AG08396 (cell line): ENCODE results near the gene SORCS1.
"Not testable (repeated sequence)": the region's sequence is repeated elsewhere in the genome, so short reads cannot be mapped to it uniquely, and the experiment has no call there.

Experiments used
- DNase-seq: peaks from one replicate; pipeline ENCODE4 v3.0.0; 2012; ENCODE audit warnings: low spot score, mixed read lengths

SORCS1 gene

DNA sequence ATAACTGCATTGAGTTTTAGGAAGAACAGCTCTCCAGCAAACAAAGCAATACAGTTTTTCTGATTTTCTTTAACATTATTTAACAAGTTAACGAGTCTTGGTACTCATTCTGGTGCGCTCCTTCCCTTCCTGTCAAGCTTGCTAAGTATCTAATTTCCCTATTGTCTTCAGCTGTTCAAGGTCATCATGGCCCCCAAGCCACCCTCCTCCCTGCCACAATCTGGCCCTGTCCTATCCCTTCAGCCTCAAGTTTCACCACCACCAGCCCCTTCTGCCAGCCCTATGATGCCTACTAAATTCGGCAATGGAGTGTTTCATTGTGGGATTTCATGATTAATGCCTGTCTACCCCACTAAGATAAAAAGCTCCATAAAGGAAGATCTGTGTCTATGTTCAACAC lies 121.0 kb downstream of the SORCS1 start:
- DNase-seq = no peak

- DNase-seq = no peak
These were observed 127.0 kb downstream of the SORCS1 start for GRCh38 chr10:107037192-107038122.

- DNase-seq = no peak
These were observed 130.6 kb downstream of the SORCS1 start for GRCh38 chr10:107033799-107034422.

GRCh38 chr10:107032700-107033401 lies 131.7 kb downstream of the SORCS1 start:
- no peak for DNase-seq

- DNase-seq = no peak
These were observed 132.4 kb downstream of the SORCS1 start for GRCh38 chr10:107031931-107032699.

DNA sequence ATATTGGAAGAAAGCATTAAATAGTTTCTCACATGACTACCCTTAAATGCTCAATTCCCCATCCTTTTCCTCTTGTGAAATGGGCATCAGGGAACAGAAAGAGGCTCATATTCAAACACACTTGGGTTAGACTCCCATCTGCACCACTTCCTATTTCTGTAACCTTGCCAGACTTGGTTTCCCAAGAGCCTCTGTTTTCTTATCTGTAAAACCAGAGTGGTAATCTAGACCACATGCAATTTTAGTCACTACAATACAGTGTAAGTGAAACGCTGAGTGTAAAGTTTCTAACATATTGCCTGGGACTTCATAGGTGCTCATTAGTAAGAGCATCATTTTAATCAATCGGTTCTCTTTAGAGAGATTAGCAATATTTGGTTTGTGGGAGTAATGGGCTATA lies 136.3 kb downstream of the SORCS1 start:
- DNase-seq = no peak

GRCh38 chr10:107025676-107026075 lies 138.8 kb downstream of the SORCS1 start:
- no peak for DNase-seq

DNA sequence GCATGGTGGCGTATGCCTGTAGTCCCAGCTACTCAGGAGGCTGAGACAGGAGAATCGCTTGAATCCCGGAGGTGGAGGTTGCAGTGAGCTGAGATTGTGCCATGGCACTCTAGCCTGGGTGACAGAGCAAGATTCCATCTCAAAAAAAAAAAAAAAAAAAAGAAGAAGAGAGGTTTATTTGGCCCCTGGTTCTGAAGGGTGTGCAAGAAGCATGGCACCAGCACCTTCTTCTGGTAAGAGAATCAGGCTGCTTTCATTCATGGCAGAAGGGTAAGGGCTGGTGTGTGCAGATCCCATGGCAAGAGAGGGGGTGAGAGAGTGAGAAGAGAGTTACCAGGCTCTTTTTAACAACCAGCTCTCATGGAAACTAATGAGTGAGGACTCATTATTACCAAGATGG lies 140.5 kb downstream of the SORCS1 start:
- DNase-seq = not testable (repeated sequence)

DNA sequence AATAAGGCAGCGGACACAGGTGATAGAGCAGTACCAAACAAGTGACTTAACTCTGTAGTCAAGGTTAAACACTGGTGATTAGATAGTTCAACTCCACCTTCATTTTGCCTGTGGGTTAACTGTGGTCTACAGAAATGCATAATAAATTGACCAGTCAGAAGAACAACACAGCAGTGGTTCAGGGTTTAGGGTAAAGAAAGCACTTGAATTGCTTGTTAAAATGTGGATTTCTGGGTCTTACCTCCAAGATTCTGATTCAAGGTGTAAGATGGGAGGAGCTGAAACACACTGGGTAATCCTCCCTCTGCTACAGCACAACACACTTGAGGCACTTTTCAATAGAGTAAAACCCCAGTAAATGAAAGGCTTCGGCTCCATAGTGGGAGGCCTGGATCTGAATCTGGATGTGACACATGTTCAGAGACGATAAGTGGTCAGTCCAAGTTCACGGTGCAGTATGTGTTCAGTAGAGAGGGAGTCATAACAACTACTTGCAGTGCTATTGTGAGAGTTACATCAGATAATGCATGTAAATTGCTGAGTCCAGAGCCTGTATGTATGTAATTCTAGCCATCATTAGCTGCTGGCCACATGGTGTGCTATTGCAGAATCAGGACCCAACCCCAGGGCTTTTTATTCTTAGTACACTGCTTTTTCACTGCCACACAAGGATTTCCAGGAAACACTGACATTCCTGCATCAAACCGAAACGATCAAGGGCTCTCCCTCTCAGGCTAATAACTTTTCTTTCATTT lies 141.7 kb downstream of the SORCS1 start:
- no peak for DNase-seq

DNA sequence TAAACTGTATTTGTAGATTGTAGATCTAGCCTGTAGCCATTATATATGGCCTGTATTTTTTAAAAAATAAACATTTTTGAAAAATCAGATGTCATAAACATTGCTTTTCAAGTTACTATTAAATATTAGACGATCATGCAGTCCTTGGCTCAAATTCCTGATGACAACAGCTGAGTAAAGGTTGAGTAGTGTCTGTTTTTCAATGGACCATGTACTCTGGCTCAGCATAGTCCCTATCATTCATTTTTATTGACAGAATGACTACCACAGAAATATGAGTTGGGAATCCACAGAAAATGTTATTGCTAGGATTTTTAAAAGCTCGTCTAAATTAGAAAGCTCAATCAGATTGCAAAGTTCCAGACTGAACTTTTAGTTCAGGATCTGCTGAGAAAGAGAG lies 145.4 kb downstream of the SORCS1 start:
- no peak for DNase-seq

- DNase-seq = no peak
These were observed 151.1 kb downstream of the SORCS1 start for GRCh38 chr10:107013258-107014006.

DNA sequence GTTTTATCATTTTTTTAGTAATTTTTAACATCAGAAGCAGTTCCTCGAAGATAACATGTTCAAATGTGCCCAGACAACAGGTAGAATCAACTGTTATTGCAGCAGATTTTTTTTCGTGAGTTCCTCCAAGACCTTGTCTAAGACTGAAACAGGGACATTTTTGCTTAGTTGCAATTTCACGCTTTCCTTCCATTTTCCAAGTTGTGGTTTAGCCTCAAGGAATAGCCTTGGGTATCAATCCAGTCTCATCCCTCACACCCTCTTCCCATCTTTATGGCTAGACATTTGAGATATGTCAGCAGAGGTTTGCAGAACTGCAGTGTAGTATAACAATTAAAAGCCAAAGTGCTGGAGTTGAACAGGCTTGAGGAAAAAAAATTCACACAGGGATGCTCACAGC lies 152.5 kb downstream of the SORCS1 start:
- DNase-seq = no peak

DNA sequence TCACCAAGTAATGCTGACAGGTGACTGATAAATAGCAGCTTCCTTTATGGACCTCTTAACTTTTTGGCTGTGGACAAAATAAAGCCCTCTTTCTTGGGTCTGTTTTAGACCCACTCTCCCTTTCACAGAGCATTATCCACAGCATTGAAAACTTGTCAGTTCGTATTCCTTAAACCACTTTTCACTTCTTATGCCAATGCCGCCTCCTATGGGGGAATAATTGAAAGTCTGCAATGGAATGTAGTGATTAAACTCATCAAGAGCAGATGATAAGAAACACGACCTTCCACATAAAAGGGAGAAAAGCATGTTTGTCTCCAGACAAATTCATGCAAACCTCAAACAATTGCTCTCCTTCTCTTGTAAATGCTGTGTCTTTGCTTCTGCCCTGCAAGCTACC lies 153.4 kb downstream of the SORCS1 start:
- DNase-seq = no peak

DNA sequence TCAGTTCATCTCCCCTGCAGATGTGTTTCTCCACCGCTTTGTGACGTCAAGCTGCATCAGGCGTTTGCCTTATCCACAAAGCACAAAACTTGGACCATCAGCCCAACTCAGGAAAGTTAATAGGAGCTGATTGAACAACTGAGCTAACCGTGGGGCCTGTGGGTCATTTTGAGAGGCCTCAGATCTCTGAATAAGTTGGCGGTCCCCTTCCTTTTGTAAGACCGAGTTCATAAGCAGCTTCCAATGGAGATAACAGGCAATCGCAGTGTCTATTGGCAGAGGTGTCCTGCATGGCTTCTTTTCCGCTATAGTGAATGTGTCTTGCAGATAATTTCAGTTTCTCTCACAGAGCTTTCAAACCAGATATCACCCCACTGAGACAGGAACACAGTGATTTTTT lies 154.0 kb downstream of the SORCS1 start:
- DNase-seq = no peak

DNA sequence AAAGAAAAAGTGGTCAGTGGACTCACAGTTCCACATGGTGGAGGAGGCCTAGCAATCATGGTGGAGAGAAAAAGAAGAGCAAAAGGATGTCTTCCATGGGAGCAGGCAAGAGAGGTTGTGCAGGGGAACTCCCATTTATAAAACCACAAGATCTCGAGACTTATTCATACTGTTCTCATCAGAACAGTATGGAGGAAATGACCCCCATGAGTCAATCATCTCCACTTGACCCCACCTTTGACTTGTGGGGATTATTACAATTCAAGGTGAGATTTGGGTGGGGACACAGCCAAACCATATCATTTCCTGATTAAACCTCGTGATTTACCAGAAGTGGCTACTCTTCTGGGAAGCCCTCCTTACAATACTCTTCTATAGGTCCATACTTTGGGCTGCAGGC lies 160.1 kb downstream of the SORCS1 start:
- DNase-seq = no peak

DNA sequence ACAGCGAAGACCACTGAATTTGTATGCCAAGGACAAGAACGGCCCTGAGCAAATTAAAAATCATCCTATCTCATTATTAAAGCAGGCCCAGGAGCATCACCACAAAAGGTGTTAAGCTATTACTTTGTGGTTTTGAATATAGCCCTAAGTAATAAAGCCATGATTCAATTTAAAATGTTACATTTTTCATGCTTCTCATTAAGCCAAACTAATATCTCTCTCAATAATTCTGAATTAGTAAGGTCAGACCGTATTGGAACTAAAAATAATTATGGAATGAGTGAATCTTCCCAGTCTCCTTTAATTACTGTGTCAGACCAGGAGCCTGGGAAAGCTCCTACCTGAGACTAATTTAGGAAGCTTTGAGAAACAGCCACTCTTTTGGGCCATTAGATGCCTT lies 162.4 kb downstream of the SORCS1 start:
- DNase-seq = no peak

DNA sequence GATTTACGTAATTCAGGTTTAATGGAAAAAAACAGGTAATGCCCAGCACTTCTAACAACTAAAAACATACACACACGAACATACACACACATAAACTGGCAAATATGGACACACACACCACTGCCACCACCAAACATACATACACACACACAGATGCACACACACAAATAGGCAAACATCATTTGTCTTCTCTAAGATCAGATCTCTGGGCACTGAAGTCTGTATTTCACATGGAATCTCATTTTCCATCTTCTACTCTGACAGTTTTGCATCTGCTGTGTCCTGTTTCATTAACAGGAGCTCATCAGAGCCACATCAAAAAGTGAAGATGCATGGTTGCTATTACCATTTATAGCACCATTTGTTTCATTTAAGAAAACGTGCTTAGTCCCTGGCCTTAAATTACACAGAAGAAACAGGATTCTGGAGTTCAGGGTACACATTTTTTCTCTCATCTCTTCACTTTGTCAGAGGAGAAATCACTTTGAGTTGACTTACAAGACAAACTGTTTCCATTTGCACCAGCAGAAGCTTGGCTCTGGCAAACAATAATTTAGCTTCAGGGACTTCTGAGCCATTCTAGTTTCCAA lies 165.3 kb downstream of the SORCS1 start:
- DNase-seq = no peak

DNA sequence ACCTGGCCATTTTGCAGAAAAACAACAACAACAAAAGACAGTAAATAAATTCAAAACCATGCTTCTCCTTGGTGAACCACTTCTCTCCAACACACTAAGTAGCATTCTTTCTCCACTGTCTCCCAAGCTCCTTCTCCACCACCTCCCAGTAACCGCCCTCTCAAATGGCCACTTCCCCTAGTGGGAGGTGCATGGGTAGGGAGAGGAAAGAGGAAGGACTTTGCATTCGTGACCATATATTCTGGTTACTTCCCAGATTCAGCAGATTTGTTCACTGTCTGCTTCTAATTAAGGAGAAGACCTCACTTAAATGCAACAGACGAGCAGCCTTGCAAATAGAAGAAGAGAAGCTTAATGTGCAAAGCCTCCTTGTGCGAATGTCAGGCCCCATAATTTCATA lies 166.8 kb downstream of the SORCS1 start:
- DNase-seq = no peak

- no peak for DNase-seq
These were observed 168.0 kb downstream of the SORCS1 start for GRCh38 chr10:106996510-106996909.

- no peak for DNase-seq
These were observed 172.5 kb downstream of the SORCS1 start for GRCh38 chr10:106992055-106992454.
